Naive thymus-derived CD4-positive, alpha-beta T cell (primary cell): Measurements from ENCODE around the gene TBC1D4. TPM values are rescaled to one million over a fixed set of nuclear protein-coding genes. Genes with fewer than 3 reads are reported as not detected.

Experiments used
- ATAC-seq: fragments of 150-1000 bp; cut with Tn5 transposase; 2 replicates; pipeline ENCODE4 v1.10.0; 2021; ENCODE audit warnings: mild to moderate bottlenecking, moderate library complexity
- CTCF ChIA-PET: fragments of 350-600 bp; sonication (Branson Sonifier 250); formaldehyde crosslinking; loops from one replicate; lab custom pipeline; 2021; ENCODE audit warnings: antibody characterized with exemption; lab: Charles Lee
- POLR2A ChIA-PET: fragments of 350-600 bp; sonication (Branson Sonifier 250); formaldehyde crosslinking; loops from one replicate; lab custom pipeline; 2021; ENCODE audit warnings: antibody characterized with exemption, inconsistent platforms; lab: Charles Lee
- DNase-seq, 9 donors: peaks; one replicate each; pipeline versions ENCODE4 v3.0.0 to v3.0.0-alpha.2; 2020 to 2022; ENCODE audit warnings: mixed read lengths in 1 of 9
- H3K27ac ChIP-seq: one replicate; pipeline ENCODE4 v1.7.0; 2013; ENCODE audit warnings: mild to moderate bottlenecking, low read depth, low read length, moderate library complexity
- H3K27me3 ChIP-seq, 2 donors: one replicate each; pipeline ENCODE4 v1.7.0; 2013; ENCODE audit warnings: low read length in 2 of 2, mild to moderate bottlenecking in 2 of 2, moderate library complexity in 2 of 2; ENCODE audit not compliant: control insufficient read depth in 2 of 2, insufficient read depth in 2 of 2
- H3K36me3 ChIP-seq, 3 experiments: 1 replicate in 2 of 3; 2 replicates in 1 of 3; pipeline ENCODE4 v1.7.0; 2013; ENCODE audit warnings: low read length in 3 of 3, mild to moderate bottlenecking in 3 of 3, moderate library complexity in 1 of 3; ENCODE audit not compliant: insufficient read depth in 3 of 3, control insufficient read depth in 2 of 3
- H3K4me1 ChIP-seq, 2 donors: one replicate each; pipeline ENCODE4 v1.7.0; 2013; ENCODE audit warnings: low read length in 2 of 2, mild to moderate bottlenecking in 2 of 2, moderate library complexity in 1 of 2; ENCODE audit not compliant: control insufficient read depth in 2 of 2, insufficient read depth in 2 of 2
- H3K4me3 ChIP-seq: 2 replicates; pipeline ENCODE4 v1.7.0; 2013; ENCODE audit warnings: mild to moderate bottlenecking, low read length
- H3K9me3 ChIP-seq, 3 experiments: 1 replicate in 2 of 3; 2 replicates in 1 of 3; pipeline ENCODE4 v1.7.0; 2013; ENCODE audit warnings: low read length in 3 of 3; ENCODE audit not compliant: control insufficient read depth in 2 of 3
- H3K27ac Mint-ChIP-seq, 9 donors: one replicate each; pipeline ENCODE4 v1.8.0; 2020 to 2022; ENCODE audit warnings: mixed read lengths in 9 of 9, mild to moderate bottlenecking in 8 of 9, moderate library complexity in 5 of 9, inconsistent platforms in 2 of 9
- H3K27me3 Mint-ChIP-seq, 5 donors: one replicate each; pipeline ENCODE4 v1.8.0; 2021 to 2022; ENCODE audit warnings: mixed read lengths in 5 of 5, mild to moderate bottlenecking in 1 of 5
- H3K36me3 Mint-ChIP-seq, 5 donors: one replicate each; pipeline ENCODE4 v1.8.0; 2020 to 2022; ENCODE audit warnings: mixed read lengths in 5 of 5, mild to moderate bottlenecking in 3 of 5, inconsistent platforms in 1 of 5
- H3K4me1 Mint-ChIP-seq, 7 donors: one replicate each; pipeline ENCODE4 v1.8.0; 2020 to 2022; ENCODE audit warnings: mixed read lengths in 7 of 7, mild to moderate bottlenecking in 3 of 7, inconsistent platforms in 1 of 7
- H3K4me3 Mint-ChIP-seq, 10 donors: one replicate each; pipeline ENCODE4 v1.8.0; 2020 to 2022; ENCODE audit warnings: mild to moderate bottlenecking in 10 of 10, mixed read lengths in 10 of 10, moderate library complexity in 6 of 10, inconsistent platforms in 2 of 10
- H3K9me3 Mint-ChIP-seq, 11 donors: one replicate each; pipeline ENCODE4 v1.8.0; 2020 to 2022; ENCODE audit warnings: mixed read lengths in 11 of 11, mild to moderate bottlenecking in 4 of 11, inconsistent platforms in 1 of 11, moderate library complexity in 1 of 11
- intact Hi-C, 2 donors: fragments of 100-400 bp; cut with micrococcal nuclease; formaldehyde crosslinking; loops; one replicate each; pipeline ENCODE4 v1.15.1; 2023
- polyA plus RNA-seq, 2 donors: library from polyadenylated mRNA; unstranded; fragments of 300-500 nt; fragmentation: Illumina TruSeq; gene quantifications; one replicate each; pipeline ENCODE4 v1.2.3, GENCODE V29; 2021
- total RNA-seq, 6 experiments: library from RNA in 5 of 6; stranded (reverse) in 5 of 6; gene quantifications; 1 replicate in 5 of 6; 2 replicates in 1 of 6; pipeline ENCODE4 v1.2.3 and lab custom pipeline; 2021 to 2026

Gene TBC1D4
- total and polyA plus RNA-seq, 7 experiments from 2014 or later: 12.4 to 73.8 (median 42.7) TPM

GRCh38 chr13:75505327-75505726 is 23.4 kb upstream of the TBC1D4 start:
- CTCF ChIA-PET: no interaction called here

GRCh38 chr13:75495938-75496337 is 14.0 kb upstream of the TBC1D4 start:
- Histone ChIP-seq H3K27me3 (no peaks in the 10 kb centered on the region), H3K4me1 (no peaks in the 10 kb centered on the region), H3K4me3 (no peak overlapping the region), H3K27ac (no peak overlapping the region), H3K36me3 (no peaks in the 10 kb centered on the region), H3K9me3 (no peaks in the 10 kb centered on the region)
- ATAC-seq: no peak
- H3K27ac Mint-ChIP-seq: no peak overlapping the region
- ChIA-PET POLR2A (no interaction called here), CTCF (no interaction called here)
- H3K4me3 Mint-ChIP-seq: no peak overlapping the region
- peaks cover 0 to 1% (median 0%) of the 10 kb centered on the region in 7 donors for H3K4me1 Mint-ChIP-seq
- intact Hi-C loops: no loop called here
- H3K36me3 Mint-ChIP-seq: no peaks in the 10 kb centered on the region
- DNase-seq: no peak
- peaks cover 7 to 25% (median 8%) of the 10 kb centered on the region in 5 donors for H3K27me3 Mint-ChIP-seq
- no peaks in the 10 kb centered on the region for H3K9me3 Mint-ChIP-seq

More at GRCh38 chr13:75505327-75505726, 23.4 kb upstream of the TBC1D4 start:
- H3K4me1 ChIP-seq: no peaks in the 10 kb centered on the region
- no peak overlapping the region for H3K27ac Mint-ChIP-seq
- DNase-seq (no peak), ATAC-seq (peak; percentile 57)
- no peaks in the 10 kb centered on the region for H3K27me3 ChIP-seq
- H3K27ac ChIP-seq: no peak overlapping the region
- H3K36me3 Mint-ChIP-seq: no peaks in the 10 kb centered on the region
- H3K27me3 Mint-ChIP-seq: peaks cover 0 to 5% (median 0%) of the 10 kb centered on the region in 5 donors
- no peak overlapping the region for H3K4me3 ChIP-seq
- H3K4me3 Mint-ChIP-seq: no peak overlapping the region
- no peaks in the 10 kb centered on the region for H3K9me3 ChIP-seq
- H3K4me1 Mint-ChIP-seq: no peaks in the 10 kb centered on the region
- no peaks in the 10 kb centered on the region for H3K36me3 ChIP-seq
- H3K9me3 Mint-ChIP-seq: no peaks in the 10 kb centered on the region
- intact Hi-C loops: no loop called here
- POLR2A ChIA-PET: no interaction called here

DNA sequence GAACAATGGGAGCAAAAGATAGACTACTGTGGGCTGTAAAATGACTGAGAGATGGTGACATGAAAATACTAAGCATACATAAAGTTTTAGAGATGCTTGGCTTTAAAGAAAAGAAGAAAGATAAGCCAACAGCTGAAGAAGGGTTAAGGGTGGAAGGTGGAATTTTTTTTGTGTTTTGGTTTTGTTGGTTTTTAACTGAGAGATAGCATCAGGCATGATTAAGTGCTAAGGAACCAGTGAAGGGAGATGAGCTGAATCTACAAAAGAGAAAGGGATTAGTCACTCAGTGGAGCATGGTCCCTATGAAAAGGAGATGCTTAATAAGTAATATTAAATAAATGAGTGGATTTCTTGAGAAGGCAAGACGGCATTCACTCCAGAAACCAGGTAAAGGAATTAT is 12.5 kb upstream of the TBC1D4 start:
- CTCF ChIA-PET: no interaction called here

DNA sequence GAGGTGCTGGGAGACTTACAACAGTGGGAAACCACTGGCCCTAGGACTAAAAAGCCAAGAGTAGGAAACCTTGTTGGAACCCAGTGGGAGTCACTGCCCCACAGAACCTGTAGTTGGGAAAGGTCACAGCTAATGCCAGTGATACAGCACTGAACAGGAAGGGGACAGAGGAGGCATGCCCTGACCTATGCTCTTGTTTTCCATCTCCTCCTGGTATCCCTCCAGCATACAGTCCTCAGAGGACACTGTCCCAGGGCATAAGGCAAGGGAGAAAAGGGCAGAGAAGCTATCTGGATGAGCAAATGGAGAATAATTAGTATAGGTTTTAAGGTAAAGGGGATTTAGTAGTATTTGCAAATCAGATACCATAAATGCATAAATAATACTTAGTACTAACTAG is 11.2 kb upstream of the TBC1D4 start:
- H3K9me3 Mint-ChIP-seq: no peaks in the 10 kb centered on the region
- Histone ChIP-seq H3K4me1 (no peaks in the 10 kb centered on the region), H3K27ac (no peak overlapping the region), H3K27me3 (no peaks in the 10 kb centered on the region), H3K9me3 (no peaks in the 10 kb centered on the region), H3K36me3 (no peaks in the 10 kb centered on the region), H3K4me3 (no peak overlapping the region)
- no peak overlapping the region for H3K27ac Mint-ChIP-seq
- H3K27me3 Mint-ChIP-seq: peaks cover 4 to 19% (median 9%) of the 10 kb centered on the region in 5 donors
- ATAC-seq: no peak
- no peak for DNase-seq
- ChIA-PET POLR2A (no interaction called here), CTCF (no interaction called here)
- H3K4me3 Mint-ChIP-seq: no peak overlapping the region
- H3K4me1 Mint-ChIP-seq: peaks cover 0 to 8% (median 0%) of the 10 kb centered on the region in 7 donors
- H3K36me3 Mint-ChIP-seq: no peaks in the 10 kb centered on the region
- intact Hi-C loops: no loop called here

More for the DNA sequence above, 12.5 kb upstream of the TBC1D4 start:
- no peaks in the 10 kb centered on the region for H3K9me3 Mint-ChIP-seq
- intact Hi-C loops: no loop called here
- H3K27ac Mint-ChIP-seq: no peak overlapping the region
- no peaks in the 10 kb centered on the region for H3K9me3 ChIP-seq
- no peak for ATAC-seq
- H3K4me3 Mint-ChIP-seq: no peak overlapping the region
- H3K36me3 ChIP-seq: no peaks in the 10 kb centered on the region
- H3K27ac ChIP-seq: no peak overlapping the region
- no peak for DNase-seq
- no peaks in the 10 kb centered on the region for H3K27me3 ChIP-seq
- H3K27me3 Mint-ChIP-seq: peaks cover 8 to 25% (median 12%) of the 10 kb centered on the region in 5 donors
- no peaks in the 10 kb centered on the region for H3K36me3 Mint-ChIP-seq
- POLR2A ChIA-PET: no interaction called here
- no peak overlapping the region for H3K4me3 ChIP-seq
- no peaks in the 10 kb centered on the region for H3K4me1 ChIP-seq
- H3K4me1 Mint-ChIP-seq: peaks cover 0 to 5% (median 0%) of the 10 kb centered on the region in 7 donors

- no peak overlapping the region for H3K27ac ChIP-seq
- Mint-ChIP-seq H3K4me3 (no peak overlapping the region), H3K9me3 (no peaks in the 10 kb centered on the region), H3K4me1 (peaks cover 0 to 8% (median 0%) of the 10 kb centered on the region in 7 donors), H3K27ac (no peak overlapping the region), H3K27me3 (peaks cover 11 to 22% (median 14%) of the 10 kb centered on the region in 5 donors), H3K36me3 (no peaks in the 10 kb centered on the region)
- no peaks in the 10 kb centered on the region for H3K4me1 ChIP-seq
- intact Hi-C loops: no loop called here
- H3K4me3 ChIP-seq: no peak overlapping the region
- ATAC-seq (no peak), DNase-seq (no peak)
- CTCF ChIA-PET: no interaction called here
- H3K27me3 ChIP-seq: no peaks in the 10 kb centered on the region
- no peaks in the 10 kb centered on the region for H3K36me3 ChIP-seq
- no peaks in the 10 kb centered on the region for H3K9me3 ChIP-seq
- POLR2A ChIA-PET: no interaction called here
Observed at GRCh38 chr13:75492389-75492788, 10.4 kb upstream of the TBC1D4 start.

DNA sequence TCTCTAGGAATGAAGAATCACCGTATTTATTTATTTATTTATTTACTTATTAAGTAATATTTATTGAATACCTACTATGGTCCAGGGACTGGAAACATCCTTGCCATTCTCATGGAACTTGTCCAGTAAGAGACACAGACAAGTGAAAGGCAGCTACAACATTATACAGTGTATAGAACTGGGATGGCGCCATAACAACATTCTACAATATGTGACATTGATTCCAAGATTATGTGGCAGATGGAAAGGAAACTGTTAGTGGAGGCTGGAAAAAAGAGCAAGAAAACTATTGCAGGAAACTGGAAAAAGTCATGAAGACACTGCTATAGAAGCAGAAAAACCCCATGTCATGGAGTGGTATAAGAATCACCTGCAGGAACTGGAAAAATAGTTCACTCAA is 9.4 kb upstream of the TBC1D4 start:
- no peak overlapping the region for H3K4me3 Mint-ChIP-seq
- no peak overlapping the region for H3K4me3 ChIP-seq
- H3K36me3 Mint-ChIP-seq: no peaks in the 10 kb centered on the region
- no peaks in the 10 kb centered on the region for H3K4me1 ChIP-seq
- H3K27me3 ChIP-seq: no peaks in the 10 kb centered on the region
- H3K4me1 Mint-ChIP-seq: peaks cover 0 to 12% (median 0%) of the 10 kb centered on the region in 7 donors
- no peaks in the 10 kb centered on the region for H3K36me3 ChIP-seq
- ChIA-PET CTCF (no interaction called here), POLR2A (no interaction called here)
- peaks cover 15 to 25% (median 20%) of the 10 kb centered on the region in 5 donors for H3K27me3 Mint-ChIP-seq
- no peak overlapping the region for H3K27ac Mint-ChIP-seq
- intact Hi-C loops: no loop called here
- H3K9me3 ChIP-seq: no peaks in the 10 kb centered on the region
- H3K9me3 Mint-ChIP-seq: no peaks in the 10 kb centered on the region
- DNase-seq: no peak
- no peak overlapping the region for H3K27ac ChIP-seq
- no peak for ATAC-seq

- ChIA-PET POLR2A (no interaction called here), CTCF (no interaction called here)
- no peak overlapping the region for H3K27ac Mint-ChIP-seq
- no peak overlapping the region for H3K4me3 Mint-ChIP-seq
- Histone ChIP-seq H3K36me3 (no peaks in the 10 kb centered on the region), H3K27me3 (peaks cover 0 to 9% of the 10 kb centered on the region in 2 donors), H3K9me3 (no peaks in the 10 kb centered on the region), H3K27ac (no peak overlapping the region), H3K4me3 (no peak overlapping the region), H3K4me1 (no peaks in the 10 kb centered on the region)
- peaks cover 0 to 16% (median 0%) of the 10 kb centered on the region in 7 donors for H3K4me1 Mint-ChIP-seq
- intact Hi-C loops: no loop called here
- H3K27me3 Mint-ChIP-seq: peaks cover 24 to 41% (median 29%) of the 10 kb centered on the region in 5 donors
- no peak for DNase-seq
- peaks cover 0 to 4% (median 0%) of the 10 kb centered on the region in 5 donors for H3K36me3 Mint-ChIP-seq
- peak; percentile 79 for ATAC-seq
- no peaks in the 10 kb centered on the region for H3K9me3 Mint-ChIP-seq
Observed at GRCh38 chr13:75489502-75490263, 7.7 kb upstream of the TBC1D4 start.
